ENCODE results near the gene NXT1.

GRCh38 chr20:23366384-23366783 lies 15.8 kb downstream of the NXT1 start:
- TF ChIP-seq POLR2A (IDR thresholded peaks at IDR 0.05) = no peak
- no peak for TF ChIP-seq CTCF (IDR thresholded peaks at IDR 0.05)
